HepG2 (cell line): ENCODE measurements around the gene SLC9A9. TPM values are rescaled to one million over a fixed set of nuclear protein-coding genes. Genes with fewer than 3 reads are reported as not detected.

ENCODE experiments used
- ATAC-seq: fragments of 200-7000 bp; cut with Tn5 transposase; 3 replicates; pipeline ENCODE4 v1.9.1; 2020; ENCODE audit warnings: mild to moderate bottlenecking, moderate library complexity
- BruUV-seq: library from RNA; stranded (reverse); fragments of 400-500 nt; replicated peaks from 2 replicates; lab custom pipeline; 2021; lab: Mats Ljungman, UMichigan
- CTCF ChIA-PET: fragments of 300-600 bp; formaldehyde crosslinking; extraction: SDS; loops from one replicate; lab custom pipeline; 2021; ENCODE audit warnings: low total read pairs, inconsistent platforms, low intra/inter-chr PET ratio; lab: Yijun Ruan, JAX
- POLR2A ChIA-PET: fragments of 350-600 bp; sonication (Branson Sonifier 250); formaldehyde crosslinking; loops from one replicate; lab custom pipeline; 2020; ENCODE audit warnings: antibody characterized with exemption, inconsistent platforms; lab: Yijun Ruan, JAX
- DNase-seq: peaks from one replicate; pipeline ENCODE4 v3.0.0-alpha.2; 2015; ENCODE audit warnings: low spot score
- FAIRE-seq: peaks from 3 replicates; lab custom pipeline; 2011; peaks lifted over from hg19 to GRCh38; lab: Jason Lieb, UNC
- H2AFZ ChIP-seq: one replicate; pipeline ENCODE4 v1.6.1; 2011; ENCODE audit warnings: low read length, inconsistent platforms
- H3K27ac ChIP-seq: fragments of 300-600 bp; 3 replicates; pipeline ENCODE4 v1.8.0; 2011; ENCODE audit warnings: mixed run types, mild to moderate bottlenecking, mixed read lengths, low read length, inconsistent platforms; ENCODE audit not compliant: insufficient read depth; ENCODE audit errors: extremely low read length
- H3K27me3 ChIP-seq, 2 experiments: fragments of 200-600 bp in 1 of 2; 2 replicates in 1 of 2; 3 replicates in 1 of 2; pipeline versions ENCODE4 v1.6.0 to v1.8.0; 2011; ENCODE audit warnings: low read length in 2 of 2, mild to moderate bottlenecking in 2 of 2, moderate library complexity in 2 of 2, inconsistent platforms in 1 of 2; ENCODE audit not compliant: insufficient read depth in 2 of 2, control insufficient read depth in 1 of 2
- H3K36me3 ChIP-seq, 2 experiments: fragments of 200-600 bp in 1 of 2; replicated peaks in 1 of 2; 2 replicates in 1 of 2; 3 replicates in 1 of 2; pipeline versions ENCODE4 v1.5.1 to v1.8.0; 2011; ENCODE audit warnings: low read length in 2 of 2, inconsistent platforms in 1 of 2; ENCODE audit not compliant: insufficient read depth in 2 of 2, control insufficient read depth in 1 of 2
- H3K4me1 ChIP-seq: 2 replicates; pipeline ENCODE4 v1.5.1; 2012; ENCODE audit warnings: low read length, inconsistent platforms; ENCODE audit not compliant: insufficient read depth
- H3K4me2 ChIP-seq: 2 replicates; pipeline ENCODE4 v1.6.0; 2011; ENCODE audit warnings: low read depth, low read length, inconsistent platforms
- H3K4me3 ChIP-seq, 3 experiments: fragments of 200-600 bp in 1 of 3; sonication (generic), shearing (Covaris generic) in 1 of 3; replicated peaks in 1 of 3; 2 replicates each; pipeline ENCODE4 v1.5.1; 2011 to 2016; ENCODE audit warnings: low read length in 3 of 3, inconsistent platforms in 2 of 3, low read depth in 2 of 3, mild to moderate bottlenecking in 2 of 3, control low read depth in 1 of 3, mixed read lengths in 1 of 3; ENCODE audit not compliant: insufficient read depth in 1 of 3
- H3K79me2 ChIP-seq: one replicate; pipeline ENCODE4 v1.6.1; 2011; ENCODE audit warnings: low read length, inconsistent platforms; ENCODE audit not compliant: insufficient read depth
- H3K9ac ChIP-seq: 2 replicates; pipeline ENCODE4 v1.6.0; 2011; ENCODE audit warnings: mild to moderate bottlenecking, low read depth, low read length, inconsistent platforms; ENCODE audit not compliant: insufficient read depth
- H3K9me3 ChIP-seq: 2 replicates; pipeline ENCODE4 v1.5.1; 2012; ENCODE audit warnings: mild to moderate bottlenecking, low read length
- H4K20me1 ChIP-seq: 2 replicates; pipeline ENCODE4 v1.6.0; 2011; ENCODE audit warnings: inconsistent platforms, mild to moderate bottlenecking, low read length, moderate library complexity; ENCODE audit not compliant: insufficient read depth
- LCORL ChIP-seq, 2 experiments: fragments of 450-650 bp in 1 of 2; sonication (generic) in 1 of 2; formaldehyde crosslinking in 1 of 2; IDR thresholded peaks; 2 replicates each; pipeline versions ENCODE4 v1.5.0 to v1.6.1; 2017 to 2020; ENCODE audit warnings: antibody characterized with exemption in 1 of 2, missing genetic modification reagents in 1 of 2
- SIX4 ChIP-seq: sonication (generic); formaldehyde crosslinking; IDR thresholded peaks from 2 replicates; pipeline ENCODE4 v1.4.0; 2020; ENCODE audit warnings: missing genetic modification reagents
- SMAD9 ChIP-seq: sonication (generic); formaldehyde crosslinking; IDR thresholded peaks from 2 replicates; pipeline ENCODE4 v1.5.1; 2020; ENCODE audit warnings: mild to moderate bottlenecking, missing genetic modification reagents
- SSRP1 ChIP-seq: IDR thresholded peaks from 2 replicates; pipeline ENCODE4 v1.6.1; 2016; ENCODE audit warnings: control low read depth
- TEF ChIP-seq: sonication (generic); formaldehyde crosslinking; IDR thresholded peaks from 2 replicates; pipeline ENCODE4 v1.5.0; 2020; ENCODE audit warnings: missing genetic modification reagents
- TRIM22 ChIP-seq: fragments of 450-650 bp; IDR thresholded peaks from 2 replicates; pipeline ENCODE4 v1.6.1; 2017
- ZNF136 ChIP-seq: sonication (generic); formaldehyde crosslinking; IDR thresholded peaks from 2 replicates; pipeline ENCODE4 v1.8.1; 2022; ENCODE audit warnings: low read depth, mild to moderate bottlenecking, moderate library complexity, missing genetic modification reagents
- ZNF331 ChIP-seq: sonication (generic); formaldehyde crosslinking; IDR thresholded peaks from 2 replicates; pipeline ENCODE4 v1.4.0; 2020; ENCODE audit warnings: missing genetic modification reagents
- ZNF432 ChIP-seq: sonication (generic); formaldehyde crosslinking; IDR thresholded peaks from 2 replicates; pipeline ENCODE4 v1.5.0; 2020; ENCODE audit warnings: missing genetic modification reagents, mild to moderate bottlenecking, borderline replicate concordance
- ZNF572 ChIP-seq: sonication (generic); formaldehyde crosslinking; IDR thresholded peaks from 2 replicates; pipeline ENCODE4 v1.5.1; 2020; ENCODE audit warnings: mild to moderate bottlenecking, missing genetic modification reagents
- WGBS: methylation state at CpG from one replicate; pipeline ENCODE4 v1.1.6; 2017; ENCODE audit warnings: low lambda C conversion rate; 5-methylcytosine and 5-hydroxymethylcytosine counted together
- in situ Hi-C: cut with HindIII; loops from 2 replicates; pipeline ENCODE4 v1.10.0; 2017; ENCODE audit warnings: low pct_unique_long_range_greater_than_20kb; ENCODE audit not compliant: extremely low pct_ligation_motif_present
- intact Hi-C: fragments of 100-400 bp; cut with micrococcal nuclease; formaldehyde crosslinking; loops from one replicate; pipeline ENCODE4 v1.10.0; 2022; ENCODE audit not compliant: unreplicated experiment
- polyA plus RNA-seq, 8 experiments: library from polyadenylated mRNA; depleted of rRNA in 3 of 8; stranded (reverse) in 7 of 8; unstranded in 1 of 8; fragments of >200 nt; fragmentation: Illumina TruSeq in 4 of 8; extraction: Trizol in 4 of 8; gene quantifications; 2 replicates each; pipeline versions ENCODE4 v1.2.1 to v1.2.3, GENCODE V29; 2011 to 2016; ENCODE audit warnings: low read depth in 4 of 8, missing spikeins in 1 of 8, mixed read lengths in 1 of 8; ENCODE audit not compliant: insufficient read depth in 1 of 8
- total RNA-seq, 5 experiments: library from RNA; depleted of rRNA; stranded (reverse); fragments of >200 nt; fragmentation: Illumina TruSeq; extraction: Trizol; gene quantifications; 2 replicates each; pipeline ENCODE4 v1.2.3, GENCODE V29; 2016; ENCODE audit warnings: low read depth in 1 of 5
- TF ChIP-seq, protein P1 (sequence below): sonication (generic); formaldehyde crosslinking; IDR thresholded peaks from 2 replicates; pipeline ENCODE4 v1.8.0; 2023; ENCODE audit warnings: mild to moderate bottlenecking, missing genetic modification reagents

Gene SLC9A9
- total and polyA plus RNA-seq, 2 of the 13 experiments (the other 11 are each of a cell fraction or from before 2014, with no cell fraction given) = not detected

DNA sequence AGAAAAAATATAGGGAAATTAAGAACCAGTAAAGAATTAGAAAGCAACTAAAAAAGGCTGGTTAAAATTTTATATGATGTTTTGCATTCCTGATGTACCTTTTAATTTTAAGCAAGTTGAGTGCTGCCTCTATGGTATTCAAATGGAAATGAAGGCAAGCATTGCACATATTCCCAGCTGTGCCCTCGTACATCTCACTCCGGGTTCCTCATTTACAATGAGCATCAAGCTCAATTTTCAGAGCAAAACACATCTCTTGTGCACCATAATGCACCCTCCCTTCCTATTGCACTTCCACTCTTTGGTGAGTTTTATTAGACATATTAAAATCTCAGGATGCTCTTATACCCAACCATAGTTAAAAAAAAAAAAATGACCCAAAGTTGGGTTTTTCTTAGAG is 460.8 kb downstream of the SLC9A9 start:
- no peak overlapping the region for H3K27ac ChIP-seq
- H3K4me1 ChIP-seq = no peaks in the 10 kb centered on the region
- H2AFZ ChIP-seq = no peak overlapping the region
- no peak overlapping the region for H3K4me2 ChIP-seq
- H3K79me2 ChIP-seq = no peaks in the 10 kb centered on the region
- WGBS = 0% methylated on average over 2 of the region's 2 CpGs
- no TSS peak for BruUV-seq
- ChIA-PET CTCF (no interaction called here), POLR2A (no interaction called here)
- ATAC-seq = no peak
- DNase-seq = no peak
- no peaks in the 10 kb centered on the region for H3K36me3 ChIP-seq
- H3K9me3 ChIP-seq = no peaks in the 10 kb centered on the region
- H4K20me1 ChIP-seq = no peaks in the 10 kb centered on the region
- H3K4me3 ChIP-seq = no peak overlapping the region
- TF ChIP-seq SIX4 (CRISPR knock-in tag) = no peak
- no peak for TF ChIP-seq ZNF572 (CRISPR knock-in tag)
- no peak for TF ChIP-seq TRIM22
- TF ChIP-seq SSRP1 (CRISPR knock-in tag) = no peak
- TF ChIP-seq, protein P1, sequence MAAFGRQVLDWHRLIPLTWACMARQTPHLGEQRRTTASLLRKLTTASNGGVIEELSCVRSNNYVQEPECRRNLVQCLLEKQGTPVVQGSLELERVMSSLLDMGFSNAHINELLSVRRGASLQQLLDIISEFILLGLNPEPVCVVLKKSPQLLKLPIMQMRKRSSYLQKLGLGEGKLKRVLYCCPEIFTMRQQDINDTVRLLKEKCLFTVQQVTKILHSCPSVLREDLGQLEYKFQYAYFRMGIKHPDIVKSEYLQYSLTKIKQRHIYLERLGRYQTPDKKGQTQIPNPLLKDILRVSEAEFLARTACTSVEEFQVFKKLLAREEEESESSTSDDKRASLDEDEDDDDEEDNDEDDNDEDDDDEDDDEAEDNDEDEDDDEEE = no peak
- no peak for TF ChIP-seq SMAD9 (CRISPR knock-in tag)
- no peak for TF ChIP-seq ZNF432 (CRISPR knock-in tag)
- TF ChIP-seq ZNF331 (CRISPR knock-in tag) = no peak
- TF ChIP-seq LCORL (IDR thresholded peaks at IDR 0.05) = no peak
- no peak for TF ChIP-seq LCORL (CRISPR knock-in tag; IDR thresholded peaks at IDR 0.05)
- no peak for TF ChIP-seq TEF (CRISPR knock-in tag)
- no peak for TF ChIP-seq ZNF136 (CRISPR knock-in tag)
- no peak overlapping the region for H3K9ac ChIP-seq
- FAIRE-seq = no peak
- in situ Hi-C loops (no loop called here), intact Hi-C loops (no loop called here)
- H3K27me3 ChIP-seq = no peaks in the 10 kb centered on the region
